Measurements from ENCODE around the gene KIF26B.

The KIF26B gene

GRCh38 chr1:245363461-245364200, 208.8 kb downstream of the KIF26B start:
- DNase-seq: no peak

- DNase-seq: no peak
Measured at GRCh38 chr1:245365095-245366020, 210.6 kb downstream of the KIF26B start.

GRCh38 chr1:245366886-245367285, 212.1 kb downstream of the KIF26B start:
- DNase-seq: no peak

- DNase-seq: no peak
Measured at GRCh38 chr1:245370175-245370825, 215.5 kb downstream of the KIF26B start.

GRCh38 chr1:245370905-245371581, 216.3 kb downstream of the KIF26B start:
- DNase-seq: no peak

GRCh38 chr1:245373131-245373530, 218.3 kb downstream of the KIF26B start:
- DNase-seq: no peak

GRCh38 chr1:245375789-245376460, 221.1 kb downstream of the KIF26B start:
- DNase-seq: no peak

- no peak for DNase-seq
Measured at GRCh38 chr1:245377854-245378253, 223.1 kb downstream of the KIF26B start.

GRCh38 chr1:245378311-245378722, 223.5 kb downstream of the KIF26B start:
- no peak for DNase-seq

- no peak for DNase-seq
Measured at GRCh38 chr1:245378745-245379144, 224.0 kb downstream of the KIF26B start.

- DNase-seq: no peak
Measured at GRCh38 chr1:245380790-245381535, 226.2 kb downstream of the KIF26B start.

- DNase-seq: no peak
Measured at GRCh38 chr1:245382981-245383380, 228.2 kb downstream of the KIF26B start.

GRCh38 chr1:245383396-245384330, 228.9 kb downstream of the KIF26B start:
- no peak for DNase-seq

- no peak for DNase-seq
Measured at GRCh38 chr1:245386297-245386971, 231.6 kb downstream of the KIF26B start.

GRCh38 chr1:245388687-245389086, 233.9 kb downstream of the KIF26B start:
- DNase-seq: no peak

- DNase-seq: no peak
Measured at GRCh38 chr1:245389873-245390272, 235.1 kb downstream of the KIF26B start.

GRCh38 chr1:245390975-245391374, 236.2 kb downstream of the KIF26B start:
- no peak for DNase-seq

- DNase-seq: no peak
Measured at GRCh38 chr1:245393694-245394093, 238.9 kb downstream of the KIF26B start.

GRCh38 chr1:245395680-245396079, 240.9 kb downstream of the KIF26B start:
- no peak for DNase-seq

- DNase-seq: no peak
Measured at GRCh38 chr1:245396615-245397014, 241.8 kb downstream of the KIF26B start.
